ENCODE data around the gene FBXO48. TPM values are rescaled to one million over a fixed set of nuclear protein-coding genes. Genes with fewer than 3 reads are reported as not detected.

Gene FBXO48
- total and polyA plus RNA-seq, 2 experiments from 2014 or later, result 1.1 to 1.3 TPM

- Histone ChIP-seq H3K4me2 (no peak overlapping the region), H3K27ac (ENCODE audit: low read depth) (no peak overlapping the region), H3K79me2 (replicated peaks; ENCODE audit: insufficient read depth) (no peaks in the 10 kb centered on the region), H3F3A (replicated peaks; ENCODE audit: low read depth) (no peaks in the 10 kb centered on the region), H3K9me2 (ENCODE audit: insufficient read depth) (peaks cover 12% of the 10 kb centered on the region), H3K4me1 (ENCODE audit: insufficient read depth) (no peaks in the 10 kb centered on the region), H2AFZ (no peak overlapping the region), H3K36me3 (ENCODE audit: insufficient read depth) (no peaks in the 10 kb centered on the region), H4K20me1 (replicated peaks; ENCODE audit: insufficient read depth) (no peaks in the 10 kb centered on the region), H3K4me3 (no peak overlapping the region), H3K27me3 (ENCODE audit: insufficient read depth) (no peaks in the 10 kb centered on the region)
- no peaks in the 10 kb centered on the region for H3K9me3 Mint-ChIP-seq
- DNase-seq (ENCODE audit: low spot score) (no peak), ATAC-seq (no peak)
- TF ChIP-seq CREB1 (CRISPR knock-in tag; IDR thresholded peaks at IDR 0.05; ENCODE audit: low read depth) (no peak), ETS1 (IDR thresholded peaks at IDR 0.05) (no peak), JUNB (IDR thresholded peaks at IDR 0.05; ENCODE audit: unreplicated experiment) (no peak), STAT1 (IDR thresholded peaks at IDR 0.05; ENCODE audit: unreplicated experiment) (no peak), EZH2 (IDR thresholded peaks at IDR 0.05; ENCODE audit: low read depth, unreplicated experiment) (no peak), REST (IDR thresholded peaks at IDR 0.05; ENCODE audit: unreplicated experiment) (no peak), ZNF331 (CRISPR knock-in tag; IDR thresholded peaks at IDR 0.05; ENCODE audit: low read depth) (no peak), POLR2AphosphoS5 (IDR thresholded peaks at IDR 0.05; ENCODE audit: low read depth) (no peak), EZH2phosphoT487 (IDR thresholded peaks at IDR 0.05; ENCODE audit: unreplicated experiment) (no peak), NANOG (IDR thresholded peaks at IDR 0.05; ENCODE audit: borderline replicate concordance) (no peak), ZNF114 (CRISPR knock-in tag; IDR thresholded peaks at IDR 0.05) (no peak)
- TF ChIP-seq, protein P1, sequence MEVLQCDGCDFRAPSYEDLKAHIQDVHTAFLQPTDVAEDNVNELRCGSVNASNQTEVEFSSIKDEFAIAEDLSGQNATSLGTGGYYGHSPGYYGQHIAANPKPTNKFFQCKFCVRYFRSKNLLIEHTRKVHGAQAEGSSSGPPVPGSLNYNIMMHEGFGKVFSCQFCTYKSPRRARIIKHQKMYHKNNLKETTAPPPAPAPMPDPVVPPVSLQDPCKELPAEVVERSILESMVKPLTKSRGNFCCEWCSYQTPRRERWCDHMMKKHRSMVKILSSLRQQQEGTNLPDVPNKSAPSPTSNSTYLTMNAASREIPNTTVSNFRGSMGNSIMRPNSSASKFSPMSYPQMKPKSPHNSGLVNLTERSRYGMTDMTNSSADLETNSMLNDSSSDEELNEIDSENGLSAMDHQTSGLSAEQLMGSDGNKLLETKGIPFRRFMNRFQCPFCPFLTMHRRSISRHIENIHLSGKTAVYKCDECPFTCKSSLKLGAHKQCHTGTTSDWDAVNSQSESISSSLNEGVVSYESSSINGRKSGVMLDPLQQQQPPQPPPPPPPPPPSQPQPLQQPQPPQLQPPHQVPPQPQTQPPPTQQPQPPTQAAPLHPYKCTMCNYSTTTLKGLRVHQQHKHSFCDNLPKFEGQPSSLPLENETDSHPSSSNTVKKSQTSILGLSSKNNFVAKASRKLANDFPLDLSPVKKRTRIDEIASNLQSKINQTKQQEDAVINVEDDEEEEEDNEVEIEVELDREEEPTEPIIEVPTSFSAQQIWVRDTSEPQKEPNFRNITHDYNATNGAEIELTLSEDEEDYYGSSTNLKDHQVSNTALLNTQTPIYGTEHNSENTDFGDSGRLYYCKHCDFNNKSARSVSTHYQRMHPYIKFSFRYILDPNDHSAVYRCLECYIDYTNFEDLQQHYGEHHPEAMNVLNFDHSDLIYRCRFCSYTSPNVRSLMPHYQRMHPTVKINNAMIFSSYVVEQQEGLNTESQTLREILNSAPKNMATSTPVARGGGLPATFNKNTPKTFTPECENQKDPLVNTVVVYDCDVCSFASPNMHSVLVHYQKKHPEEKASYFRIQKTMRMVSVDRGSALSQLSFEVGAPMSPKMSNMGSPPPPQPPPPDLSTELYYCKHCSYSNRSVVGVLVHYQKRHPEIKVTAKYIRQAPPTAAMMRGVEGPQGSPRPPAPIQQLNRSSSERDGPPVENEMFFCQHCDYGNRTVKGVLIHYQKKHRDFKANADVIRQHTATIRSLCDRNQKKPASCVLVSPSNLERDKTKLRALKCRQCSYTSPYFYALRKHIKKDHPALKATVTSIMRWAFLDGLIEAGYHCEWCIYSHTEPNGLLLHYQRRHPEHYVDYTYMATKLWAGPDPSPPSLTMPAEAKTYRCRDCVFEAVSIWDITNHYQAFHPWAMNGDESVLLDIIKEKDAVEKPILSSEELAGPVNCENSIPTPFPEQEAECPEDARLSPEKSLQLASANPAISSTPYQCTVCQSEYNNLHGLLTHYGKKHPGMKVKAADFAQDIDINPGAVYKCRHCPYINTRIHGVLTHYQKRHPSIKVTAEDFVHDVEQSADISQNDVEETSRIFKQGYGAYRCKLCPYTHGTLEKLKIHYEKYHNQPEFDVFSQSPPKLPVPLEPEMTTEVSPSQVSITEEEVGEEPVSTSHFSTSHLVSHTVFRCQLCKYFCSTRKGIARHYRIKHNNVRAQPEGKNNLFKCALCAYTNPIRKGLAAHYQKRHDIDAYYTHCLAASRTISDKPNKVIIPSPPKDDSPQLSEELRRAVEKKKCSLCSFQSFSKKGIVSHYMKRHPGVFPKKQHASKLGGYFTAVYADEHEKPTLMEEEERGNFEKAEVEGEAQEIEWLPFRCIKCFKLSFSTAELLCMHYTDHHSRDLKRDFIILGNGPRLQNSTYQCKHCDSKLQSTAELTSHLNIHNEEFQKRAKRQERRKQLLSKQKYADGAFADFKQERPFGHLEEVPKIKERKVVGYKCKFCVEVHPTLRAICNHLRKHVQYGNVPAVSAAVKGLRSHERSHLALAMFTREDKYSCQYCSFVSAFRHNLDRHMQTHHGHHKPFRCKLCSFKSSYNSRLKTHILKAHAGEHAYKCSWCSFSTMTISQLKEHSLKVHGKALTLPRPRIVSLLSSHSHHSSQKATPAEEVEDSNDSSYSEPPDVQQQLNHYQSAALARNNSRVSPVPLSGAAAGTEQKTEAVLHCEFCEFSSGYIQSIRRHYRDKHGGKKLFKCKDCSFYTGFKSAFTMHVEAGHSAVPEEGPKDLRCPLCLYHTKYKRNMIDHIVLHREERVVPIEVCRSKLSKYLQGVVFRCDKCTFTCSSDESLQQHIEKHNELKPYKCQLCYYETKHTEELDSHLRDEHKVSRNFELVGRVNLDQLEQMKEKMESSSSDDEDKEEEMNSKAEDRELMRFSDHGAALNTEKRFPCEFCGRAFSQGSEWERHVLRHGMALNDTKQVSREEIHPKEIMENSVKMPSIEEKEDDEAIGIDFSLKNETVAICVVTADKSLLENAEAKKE (CRISPR knock-in tag; IDR thresholded peaks at IDR 0.05), result no peak
- TF ChIP-seq, protein P2, sequence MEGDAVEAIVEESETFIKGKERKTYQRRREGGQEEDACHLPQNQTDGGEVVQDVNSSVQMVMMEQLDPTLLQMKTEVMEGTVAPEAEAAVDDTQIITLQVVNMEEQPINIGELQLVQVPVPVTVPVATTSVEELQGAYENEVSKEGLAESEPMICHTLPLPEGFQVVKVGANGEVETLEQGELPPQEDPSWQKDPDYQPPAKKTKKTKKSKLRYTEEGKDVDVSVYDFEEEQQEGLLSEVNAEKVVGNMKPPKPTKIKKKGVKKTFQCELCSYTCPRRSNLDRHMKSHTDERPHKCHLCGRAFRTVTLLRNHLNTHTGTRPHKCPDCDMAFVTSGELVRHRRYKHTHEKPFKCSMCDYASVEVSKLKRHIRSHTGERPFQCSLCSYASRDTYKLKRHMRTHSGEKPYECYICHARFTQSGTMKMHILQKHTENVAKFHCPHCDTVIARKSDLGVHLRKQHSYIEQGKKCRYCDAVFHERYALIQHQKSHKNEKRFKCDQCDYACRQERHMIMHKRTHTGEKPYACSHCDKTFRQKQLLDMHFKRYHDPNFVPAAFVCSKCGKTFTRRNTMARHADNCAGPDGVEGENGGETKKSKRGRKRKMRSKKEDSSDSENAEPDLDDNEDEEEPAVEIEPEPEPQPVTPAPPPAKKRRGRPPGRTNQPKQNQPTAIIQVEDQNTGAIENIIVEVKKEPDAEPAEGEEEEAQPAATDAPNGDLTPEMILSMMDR (conservative IDR thresholded peaks at IDR 0.05; ENCODE audit: low read depth in 2 of 2), result no peak
- 0 out of 3 replicates have a peak, but pooled peaks cover 4% of the 10 kb centered on the region for H3K4me1 Mint-ChIP-seq
- H3K4me3 Mint-ChIP-seq, result no peak overlapping the region
- H3K36me3 Mint-ChIP-seq (ENCODE audit: low read depth), result no peaks in the 10 kb centered on the region
- no peak overlapping the region for H3K27ac Mint-ChIP-seq
- peaks cover 2% of the 10 kb centered on the region for H3K27me3 Mint-ChIP-seq (ENCODE audit: insufficient read depth, low read depth, poor library complexity)
Measured at GRCh38 chr2:68425503-68425902, 41.6 kb downstream of the FBXO48 start.
